ENCODE data around the gene ABCE1. TPM values are rescaled to one million over a fixed set of nuclear protein-coding genes. Genes with fewer than 3 reads are reported as not detected.
"Not testable (repeated sequence)": the region's sequence is repeated elsewhere in the genome, so short reads cannot be mapped to it uniquely, and the experiment has no call there.

Gene ABCE1
- total RNA-seq, 1 donor from 2014 or later: 76.7 TPM

- no peak for DNase-seq (ENCODE audit: low spot score)
Observed at GRCh38 chr4:145102619-145103018, 4.5 kb downstream of the ABCE1 start.

- no peak for DNase-seq (ENCODE audit: low spot score)
Observed at GRCh38 chr4:145103496-145103895, 5.4 kb downstream of the ABCE1 start.

- no peak for DNase-seq (ENCODE audit: low spot score)
Observed at GRCh38 chr4:145107126-145107525, 9.0 kb downstream of the ABCE1 start.

- DNase-seq (ENCODE audit: low spot score): no peak
Observed at GRCh38 chr4:145108128-145108527, 10.0 kb downstream of the ABCE1 start.

GRCh38 chr4:145125396-145125795 lies 27.3 kb downstream of the ABCE1 start:
- DNase-seq (ENCODE audit: low spot score): no peak

GRCh38 chr4:145130130-145130529 lies 32.0 kb downstream of the ABCE1 start:
- DNase-seq (ENCODE audit: low spot score): no peak

- DNase-seq (ENCODE audit: low spot score): no peak
Observed at GRCh38 chr4:145130788-145131399, 32.8 kb downstream of the ABCE1 start.

- no peak for DNase-seq (ENCODE audit: low spot score)
Observed at GRCh38 chr4:145131848-145132247, 33.7 kb downstream of the ABCE1 start.

GRCh38 chr4:145132511-145133098 lies 34.5 kb downstream of the ABCE1 start:
- no peak for DNase-seq (ENCODE audit: low spot score)

GRCh38 chr4:145136219-145136618 lies 38.1 kb downstream of the ABCE1 start:
- DNase-seq (ENCODE audit: low spot score): not testable (repeated sequence)

GRCh38 chr4:145148980-145149379 lies 50.9 kb downstream of the ABCE1 start:
- DNase-seq (ENCODE audit: low spot score): no peak

GRCh38 chr4:145153181-145153903 lies 55.2 kb downstream of the ABCE1 start:
- no peak for DNase-seq (ENCODE audit: low spot score)

- no peak for DNase-seq (ENCODE audit: low spot score)
Observed at GRCh38 chr4:145153904-145154298, 55.8 kb downstream of the ABCE1 start.

- DNase-seq (ENCODE audit: low spot score): no peak
Observed at GRCh38 chr4:145154573-145154972, 56.5 kb downstream of the ABCE1 start.

GRCh38 chr4:145155268-145155870 lies 57.3 kb downstream of the ABCE1 start:
- DNase-seq (ENCODE audit: low spot score): no peak

- DNase-seq (ENCODE audit: low spot score): no peak
Observed at GRCh38 chr4:145156986-145157385, 58.9 kb downstream of the ABCE1 start.

- no peak for DNase-seq (ENCODE audit: low spot score)
Observed at GRCh38 chr4:145161549-145161948, 63.4 kb downstream of the ABCE1 start.

- no peak for DNase-seq (ENCODE audit: low spot score)
Observed at GRCh38 chr4:145167887-145168286, 69.8 kb downstream of the ABCE1 start.

- DNase-seq (ENCODE audit: low spot score): no peak
Observed at GRCh38 chr4:145168581-145169187, 70.6 kb downstream of the ABCE1 start.

- DNase-seq (ENCODE audit: low spot score): no peak
Observed at GRCh38 chr4:145170223-145170622, 72.1 kb downstream of the ABCE1 start.

- DNase-seq (ENCODE audit: low spot score): no peak
Observed at GRCh38 chr4:145171911-145172310, 73.8 kb downstream of the ABCE1 start.
